Erythroblast (primary cell): ENCODE data around the gene LIN7C.

Experiments used
- GATA1 ChIP-seq: IDR thresholded peaks from 2 replicates; pipeline ENCODE4 v1.6.1; 2011; ENCODE audit warnings: low read depth, mild to moderate bottlenecking, control low read depth, low read length, moderate library complexity
- POLR2A ChIP-seq: IDR thresholded peaks from 2 replicates; pipeline ENCODE4 v1.6.1; 2011; ENCODE audit warnings: mild to moderate bottlenecking, low read length

- TF ChIP-seq POLR2A (no peak), GATA1 (no peak)
Measured at GRCh38 chr11:27451244-27451965, 55.2 kb downstream of the LIN7C start.
